Chondrocyte (in vitro differentiated cells): Measurements from ENCODE around the gene NCOA1. TPM values are rescaled to one million over a fixed set of nuclear protein-coding genes. Genes with fewer than 3 reads are reported as not detected.
"Not testable (repeated sequence)": the region's sequence is repeated elsewhere in the genome, so short reads cannot be mapped to it uniquely, and the experiment has no call there.

Source experiments
- DNase-seq: peaks from one replicate; pipeline ENCODE4 v3.0.0; 2021; ENCODE audit warnings: mixed read lengths, low spot score
- H3K27ac Mint-ChIP-seq: one replicate; pipeline ENCODE4 v1.8.0; 2021; ENCODE audit warnings: mild to moderate bottlenecking, moderate library complexity, mixed read lengths; ENCODE audit not compliant: unreplicated experiment
- H3K27me3 Mint-ChIP-seq: 2 replicates; pipeline ENCODE4 v1.8.0; 2021; ENCODE audit warnings: low read depth, mixed read lengths
- H3K36me3 Mint-ChIP-seq: 2 replicates; pipeline ENCODE4 v1.8.0; 2021; ENCODE audit warnings: low read depth, mixed read lengths
- H3K4me1 Mint-ChIP-seq: 2 replicates; pipeline ENCODE4 v1.8.0; 2021; ENCODE audit warnings: low read depth, mild to moderate bottlenecking, mixed read lengths
- H3K4me3 Mint-ChIP-seq: one replicate; pipeline ENCODE4 v1.8.0; 2021; ENCODE audit warnings: mild to moderate bottlenecking, moderate library complexity, mixed read lengths; ENCODE audit not compliant: unreplicated experiment
- H3K9me3 Mint-ChIP-seq: 2 replicates; pipeline ENCODE4 v1.8.0; 2021; ENCODE audit warnings: low read depth, mixed read lengths
- total RNA-seq: library from RNA; stranded (reverse); gene quantifications from 3 replicates; pipeline ENCODE4 v1.2.1, GENCODE V29; 2021
- TF ChIP-seq, protein P1 (sequence below): fragments of 200-600 bp; sonication (generic); IDR thresholded peaks from 2 replicates; pipeline ENCODE4 v1.5.0; 2021; ENCODE audit warnings: antibody characterized with exemption, mild to moderate bottlenecking, moderate library complexity

NCOA1 gene
- total RNA-seq, 1 donor from 2014 or later, result 20.3 TPM

- TF ChIP-seq, protein P1, sequence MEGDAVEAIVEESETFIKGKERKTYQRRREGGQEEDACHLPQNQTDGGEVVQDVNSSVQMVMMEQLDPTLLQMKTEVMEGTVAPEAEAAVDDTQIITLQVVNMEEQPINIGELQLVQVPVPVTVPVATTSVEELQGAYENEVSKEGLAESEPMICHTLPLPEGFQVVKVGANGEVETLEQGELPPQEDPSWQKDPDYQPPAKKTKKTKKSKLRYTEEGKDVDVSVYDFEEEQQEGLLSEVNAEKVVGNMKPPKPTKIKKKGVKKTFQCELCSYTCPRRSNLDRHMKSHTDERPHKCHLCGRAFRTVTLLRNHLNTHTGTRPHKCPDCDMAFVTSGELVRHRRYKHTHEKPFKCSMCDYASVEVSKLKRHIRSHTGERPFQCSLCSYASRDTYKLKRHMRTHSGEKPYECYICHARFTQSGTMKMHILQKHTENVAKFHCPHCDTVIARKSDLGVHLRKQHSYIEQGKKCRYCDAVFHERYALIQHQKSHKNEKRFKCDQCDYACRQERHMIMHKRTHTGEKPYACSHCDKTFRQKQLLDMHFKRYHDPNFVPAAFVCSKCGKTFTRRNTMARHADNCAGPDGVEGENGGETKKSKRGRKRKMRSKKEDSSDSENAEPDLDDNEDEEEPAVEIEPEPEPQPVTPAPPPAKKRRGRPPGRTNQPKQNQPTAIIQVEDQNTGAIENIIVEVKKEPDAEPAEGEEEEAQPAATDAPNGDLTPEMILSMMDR, result no peak
- no peak for DNase-seq
- no peak overlapping the region for H3K27ac Mint-ChIP-seq
- no peak overlapping the region for H3K4me3 Mint-ChIP-seq
- no peaks in the 10 kb centered on the region for H3K27me3 Mint-ChIP-seq
- H3K9me3 Mint-ChIP-seq, result peaks cover 3% of the 10 kb centered on the region
- H3K36me3 Mint-ChIP-seq, result no peaks in the 10 kb centered on the region
- no peaks in the 10 kb centered on the region for H3K4me1 Mint-ChIP-seq
These were observed 13.8 kb upstream of the NCOA1 start for GRCh38 chr2:24477229-24477628.

GRCh38 chr2:24478243-24478642 is 12.8 kb upstream of the NCOA1 start:
- H3K27ac Mint-ChIP-seq, result no peak overlapping the region
- no peaks in the 10 kb centered on the region for H3K36me3 Mint-ChIP-seq
- no peak for DNase-seq
- no peak overlapping the region for H3K4me3 Mint-ChIP-seq
- H3K9me3 Mint-ChIP-seq, result peaks cover 3% of the 10 kb centered on the region
- H3K4me1 Mint-ChIP-seq, result no peaks in the 10 kb centered on the region
- TF ChIP-seq, protein P1, result no peak
- H3K27me3 Mint-ChIP-seq, result no peaks in the 10 kb centered on the region

GRCh38 chr2:24480245-24480644 is 10.8 kb upstream of the NCOA1 start:
- Mint-ChIP-seq H3K36me3 (no peaks in the 10 kb centered on the region), H3K4me1 (no peaks in the 10 kb centered on the region), H3K27me3 (no peaks in the 10 kb centered on the region), H3K4me3 (no peak overlapping the region), H3K9me3 (peaks cover 3% of the 10 kb centered on the region), H3K27ac (no peak overlapping the region)
- TF ChIP-seq, protein P1, result no peak
- DNase-seq, result no peak

GRCh38 chr2:24482251-24482971 is 8.6 kb upstream of the NCOA1 start:
- Mint-ChIP-seq H3K36me3 (no peaks in the 10 kb centered on the region), H3K4me3 (no peak overlapping the region), H3K9me3 (peaks cover 3% of the 10 kb centered on the region), H3K4me1 (no peaks in the 10 kb centered on the region), H3K27me3 (no peaks in the 10 kb centered on the region), H3K27ac (no peak overlapping the region)
- no peak for DNase-seq
- TF ChIP-seq, protein P1, result no peak

GRCh38 chr2:24482972-24483300 is 8.1 kb upstream of the NCOA1 start:
- Mint-ChIP-seq H3K4me3 (no peak overlapping the region), H3K4me1 (no peaks in the 10 kb centered on the region), H3K36me3 (no peaks in the 10 kb centered on the region), H3K9me3 (peaks cover 3% of the 10 kb centered on the region), H3K27ac (no peak overlapping the region), H3K27me3 (no peaks in the 10 kb centered on the region)
- TF ChIP-seq, protein P1, result no peak
- no peak for DNase-seq

DNA sequence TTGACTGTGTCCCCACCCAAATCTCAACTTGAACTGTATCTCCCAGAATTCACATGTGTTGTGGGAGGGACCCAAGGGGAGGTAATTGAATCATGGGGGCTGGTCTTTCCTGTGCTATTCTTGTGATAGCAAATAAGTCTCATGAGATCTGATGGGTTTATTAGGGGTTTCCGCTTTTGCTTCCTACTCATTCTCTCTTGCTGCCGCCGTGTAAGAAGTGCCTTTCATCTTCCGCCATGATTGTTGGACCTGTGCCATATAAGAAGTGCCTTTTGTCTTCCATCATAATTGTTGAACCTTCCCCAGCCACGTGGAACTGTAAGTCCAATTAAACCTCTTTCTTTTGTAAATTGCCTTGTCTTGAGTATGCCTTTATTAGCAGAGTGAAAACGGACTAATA is 6.4 kb upstream of the NCOA1 start:
- H3K27ac Mint-ChIP-seq, H3K4me1 Mint-ChIP-seq, DNase-seq, H3K4me3 Mint-ChIP-seq, H3K36me3 Mint-ChIP-seq, H3K9me3 Mint-ChIP-seq, H3K27me3 Mint-ChIP-seq: not testable (repeated sequence)
